Measurements from ENCODE around the gene AARS2. TPM values are rescaled to one million over a fixed set of nuclear protein-coding genes. Genes with fewer than 3 reads are reported as not detected.
A peak's percentile ranks its signal among the peaks of the same experiment; 100 is the strongest.

Gene AARS2
- total and polyA plus RNA-seq, 9 of the 15 experiments (the other 6 are each of a cell fraction or from before 2014, with no cell fraction given) = 0.97 to 34.0 (median 18.3) TPM

- TF ChIP-seq PBX2 (CRISPR knock-in tag; IDR thresholded peaks at IDR 0.05; ENCODE audit: low read depth) (no peak), PBX2 (tag; conservative IDR thresholded peaks at IDR 0.05; ENCODE audit: low read depth) (no peak), CBX3 (IDR thresholded peaks at IDR 0.05; ENCODE audit: borderline replicate concordance in 1 of 2, low read length in 2 of 2) (no peak)
These were observed 59.6 kb downstream of the AARS2 start (continued) for GRCh38 chr6:44253307-44254101.

GRCh38 chr6:44251576-44252524, 61.3 kb downstream of the AARS2 start:
- in situ Hi-C loops (cut with MboI) = no loop called here
- H3K9me1 ChIP-seq (ENCODE audit: control insufficient read depth, insufficient read depth, low read length) = peaks cover 25% of the 10 kb centered on the region
- no peak overlapping the region for H3K27ac ChIP-seq (ENCODE audit: extremely low read depth, low read depth, low read length)
- no TSS peak for BruUV-seq (replicated peaks)
- ChIA-PET CTCF (ENCODE audit: low intra/inter-chr PET ratio) (interaction anchor here (1.2 kb wide), 1 partner anchor 15 kb away, joined by 6 read pairs; no protein-coding TSS in a partner anchor), POLR2A (interaction anchor here (0.5 to 1.9 kb wide), 17 partner anchors 9 to 432 kb away, joined by 3 to 9 read pairs (median 3); partner anchors contain the start of gene SLC29A1)
- H3K4me3 ChIP-seq = no peak overlapping the region
- no peak overlapping the region for H3K9ac ChIP-seq (ENCODE audit: insufficient read depth in 1 of 2, low read depth in 2 of 2, low read length in 2 of 2)
- 85% methylated on average over 14 of the region's 14 CpGs for WGBS (ENCODE audit: insufficient coverage, low coverage, missing lambda C conversion rate)
- H3K79me2 ChIP-seq (ENCODE audit: control insufficient read depth, insufficient read depth, low read length) = peaks cover 75% of the 10 kb centered on the region
- DNase-seq (ENCODE audit: extremely low read depth in 1 of 4, low spot score in 3 of 4) (no peak), ATAC-seq (no peak), FAIRE-seq (no peak)
- peaks cover 90% of the 10 kb centered on the region for H3K36me3 ChIP-seq (ENCODE audit: control insufficient read depth, insufficient read depth, low read length)
- no peaks in the 10 kb centered on the region for H3K9me3 ChIP-seq (replicated peaks; ENCODE audit: control insufficient read depth, insufficient read depth, low read depth, low read length)
- H2AFZ ChIP-seq (ENCODE audit: low read depth, low read length) = no peak overlapping the region
- peaks cover 93% of the 10 kb centered on the region for H4K20me1 ChIP-seq (replicated peaks; ENCODE audit: control insufficient read depth, insufficient read depth, low read length)
- H3K4me2 ChIP-seq (ENCODE audit: insufficient read depth, low read length) = no peak overlapping the region; the same call in 1 of the 2 replicates
- intact Hi-C loops (cut with micrococcal nuclease) = loop anchor here (2.0 kb wide), 1 partner anchor 27 kb away; no protein-coding TSS in a partner anchor
- H3K27me3 ChIP-seq (ENCODE audit: control insufficient read depth in 2 of 2, insufficient read depth in 2 of 2, low read length in 2 of 2) = no peaks in the 10 kb centered on the region
- peaks cover 36 to 53% of the 10 kb centered on the region in 2 experiments for H3K4me1 ChIP-seq (replicated peaks in 1 of 2; ENCODE audit: control insufficient read depth in 2 of 2, insufficient read depth in 2 of 2, low read length in 2 of 2)
- TF ChIP-seq ZFX (CRISPR knock-in tag; IDR thresholded peaks at IDR 0.05) (no peak), ZNF408 (CRISPR knock-in tag; IDR thresholded peaks at IDR 0.05; ENCODE audit: low read depth) (no peak), MAX (CRISPR knock-in tag; IDR thresholded peaks at IDR 0.05) (peak; percentile 28; the same call in 1 of the 2 replicates), BCLAF1 (IDR thresholded peaks at IDR 0.05; ENCODE audit: borderline replicate concordance in 1 of 2, control insufficient read depth in 1 of 2, low read depth in 2 of 2, low read length in 1 of 2) (peak in 1 of 2 experiments; percentile 5; a peak in 1 of 4 replicates), FOXP1 (CRISPR knock-in tag; IDR thresholded peaks at IDR 0.05) (no peak), ZNF197 (CRISPR knock-in tag; IDR thresholded peaks at IDR 0.05; ENCODE audit: low read depth) (no peak), NBN (IDR thresholded peaks at IDR 0.05; ENCODE audit: low read depth) (no peak)
